Stromal cell of bone marrow (primary cell): Measurements from ENCODE around the gene RNF213.
A peak's percentile ranks its signal among the peaks of the same experiment; 100 is the strongest.
"Not testable (repeated sequence)": the region's sequence is repeated elsewhere in the genome, so short reads cannot be mapped to it uniquely, and the experiment has no call there.

ENCODE experiments used
- DNase-seq: peaks from one replicate; pipeline ENCODE4 v3.0.0-alpha.2; 2012; ENCODE audit warnings: low read depth

The RNF213 gene

GRCh38 chr17:80394629-80395216, 134.1 kb downstream of the RNF213 start:
- DNase-seq = no peak

- no peak for DNase-seq
Measured at GRCh38 chr17:80395402-80396151, 134.9 kb downstream of the RNF213 start.

- no peak for DNase-seq
Measured at GRCh38 chr17:80396157-80397033, 135.7 kb downstream of the RNF213 start.

- DNase-seq = no peak
Measured at GRCh38 chr17:80397034-80397387, 136.4 kb downstream of the RNF213 start.

GRCh38 chr17:80397686-80398085, 137.0 kb downstream of the RNF213 start:
- no peak for DNase-seq

- DNase-seq = not testable (repeated sequence)
Measured at GRCh38 chr17:80401086-80401485, 140.4 kb downstream of the RNF213 start.

- not testable (repeated sequence) for DNase-seq
Measured at GRCh38 chr17:80402102-80402501, 141.4 kb downstream of the RNF213 start.

- no peak for DNase-seq
Measured at GRCh38 chr17:80402959-80403358, 142.3 kb downstream of the RNF213 start.

GRCh38 chr17:80406146-80406545, 145.5 kb downstream of the RNF213 start:
- DNase-seq = no peak

GRCh38 chr17:80407917-80408316, 147.3 kb downstream of the RNF213 start:
- not testable (repeated sequence) for DNase-seq

GRCh38 chr17:80408872-80409271, 148.2 kb downstream of the RNF213 start:
- DNase-seq = no peak

GRCh38 chr17:80409626-80410025, 149.0 kb downstream of the RNF213 start:
- no peak for DNase-seq

GRCh38 chr17:80410441-80411087, 149.9 kb downstream of the RNF213 start:
- DNase-seq = not testable (repeated sequence)

GRCh38 chr17:80413771-80414507, 153.3 kb downstream of the RNF213 start:
- no peak for DNase-seq

- DNase-seq = no peak
Measured at GRCh38 chr17:80414508-80414802, 153.8 kb downstream of the RNF213 start.

GRCh38 chr17:80414803-80415625, 154.4 kb downstream of the RNF213 start, which contains the start of gene ENDOV:
Gene ENDOV (plus strand): TSS chr17:80415167. CDS start chr17:80415195, 28 bp downstream.
- DNase-seq = peak; percentile 86

GRCh38 chr17:80415626-80416137, 155.0 kb downstream of the RNF213 start:
- no peak for DNase-seq

- DNase-seq = no peak
Measured at GRCh38 chr17:80416260-80416939, 155.7 kb downstream of the RNF213 start.

- DNase-seq = no peak
Measured at GRCh38 chr17:80416940-80417293, 156.3 kb downstream of the RNF213 start.

GRCh38 chr17:80418589-80418988, 157.9 kb downstream of the RNF213 start:
- no peak for DNase-seq
